Ramos (cell line): ENCODE data around the gene MPDZ.

ENCODE experiments used
- in situ Hi-C: fragments of 300-500 bp; cut with MboI; formaldehyde crosslinking; loops from one replicate; pipeline ENCODE4 v1.14.3; 2022; ENCODE audit warnings: low sequenced_read_pairs; ENCODE audit not compliant: unreplicated experiment

Gene MPDZ

DNA sequence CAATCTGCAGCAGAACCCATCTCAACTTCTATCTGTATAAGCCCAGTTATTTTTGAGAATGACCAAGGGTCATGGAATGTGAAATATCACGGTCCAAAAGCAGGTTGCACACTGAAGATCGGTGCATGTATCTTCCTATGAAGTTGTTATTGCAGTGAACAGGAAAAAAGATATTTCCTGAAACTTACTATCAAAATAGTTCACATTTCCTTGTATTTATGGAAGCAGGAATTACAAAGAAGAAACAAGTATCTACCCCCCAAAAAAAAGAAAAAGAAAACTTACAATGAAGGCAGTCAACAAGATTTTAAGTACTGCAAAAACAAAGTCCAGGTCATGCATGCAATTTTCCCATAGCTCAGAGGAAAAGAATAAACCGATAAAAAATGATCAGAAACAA is 70.0 kb downstream of the MPDZ start:
- in situ Hi-C loops: no loop called here

DNA sequence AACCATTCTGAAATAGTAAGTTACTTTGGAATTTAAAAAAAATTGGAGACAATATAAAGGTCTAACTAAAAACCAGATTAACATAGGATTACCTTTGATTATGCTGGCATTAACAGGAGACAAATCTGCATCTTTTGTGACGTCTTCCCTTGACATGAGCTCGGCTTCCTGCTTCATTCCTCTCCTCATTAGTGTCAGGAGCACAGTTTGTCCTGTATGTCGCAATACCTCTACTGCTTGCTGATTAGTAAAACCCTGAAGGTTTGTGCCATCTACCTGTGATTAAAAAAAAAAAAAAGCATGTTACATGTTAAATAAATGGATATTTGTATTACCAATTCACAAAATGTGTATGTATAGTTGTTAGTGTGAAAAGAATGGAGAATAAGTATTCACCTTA is 73.7 kb downstream of the MPDZ start:
- in situ Hi-C loops: no loop called here

DNA sequence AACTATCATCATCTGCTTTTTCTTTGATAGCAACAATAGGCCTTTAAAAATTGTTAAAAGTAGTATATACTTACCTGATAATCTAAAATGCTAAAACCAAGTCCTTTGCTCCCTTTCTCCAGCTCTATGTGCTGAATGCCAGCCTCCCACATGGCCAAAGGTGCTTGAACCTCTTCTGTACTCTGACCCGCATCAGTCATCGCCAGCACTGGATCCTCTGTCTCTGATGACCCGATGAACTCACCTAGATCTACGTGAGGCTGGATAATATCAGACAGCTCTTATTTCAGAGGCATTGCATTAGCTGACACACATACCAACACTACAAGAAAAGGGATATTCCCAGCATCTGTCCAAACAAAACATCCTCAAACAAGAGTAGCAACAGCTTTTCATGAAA is 89.5 kb downstream of the MPDZ start:
- in situ Hi-C loops: no loop called here

DNA sequence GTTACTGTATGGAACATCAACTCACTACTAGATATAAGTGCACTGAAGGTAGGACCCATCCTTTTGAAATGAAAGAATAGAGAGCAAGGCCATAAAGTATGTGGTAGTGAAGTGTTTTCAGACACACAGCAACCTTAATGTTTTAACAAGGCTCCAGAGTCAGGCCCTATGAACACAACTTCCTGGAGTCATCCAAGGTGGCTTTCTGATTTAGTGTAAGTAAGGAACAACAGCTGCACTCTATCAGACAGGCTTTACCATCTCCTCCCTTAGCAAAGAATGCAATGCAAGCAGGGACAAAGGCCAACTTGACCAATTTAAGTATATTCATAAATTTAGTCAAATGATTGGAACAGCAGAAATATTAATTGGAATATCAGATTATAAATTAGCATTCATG is 90.1 kb downstream of the MPDZ start:
- in situ Hi-C loops: no loop called here

DNA sequence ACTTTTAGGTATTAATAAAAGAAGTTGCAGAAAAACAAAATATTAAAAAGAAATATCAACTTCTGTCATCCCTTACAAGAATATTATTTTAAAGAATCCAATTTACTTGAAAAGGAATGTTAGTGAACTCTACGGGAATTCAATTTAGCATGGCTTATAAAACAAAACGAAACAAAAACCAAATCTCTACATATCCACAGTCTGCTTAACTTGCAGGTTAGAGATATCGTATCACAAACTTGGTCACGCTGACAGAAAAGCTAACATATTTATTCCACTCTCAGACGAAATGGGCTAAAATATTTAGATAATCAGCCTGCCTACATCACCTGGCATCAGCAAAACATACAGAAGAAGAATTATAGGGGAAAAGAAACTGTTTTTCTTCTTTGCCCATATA is 92.7 kb downstream of the MPDZ start:
- in situ Hi-C loops: no loop called here

DNA sequence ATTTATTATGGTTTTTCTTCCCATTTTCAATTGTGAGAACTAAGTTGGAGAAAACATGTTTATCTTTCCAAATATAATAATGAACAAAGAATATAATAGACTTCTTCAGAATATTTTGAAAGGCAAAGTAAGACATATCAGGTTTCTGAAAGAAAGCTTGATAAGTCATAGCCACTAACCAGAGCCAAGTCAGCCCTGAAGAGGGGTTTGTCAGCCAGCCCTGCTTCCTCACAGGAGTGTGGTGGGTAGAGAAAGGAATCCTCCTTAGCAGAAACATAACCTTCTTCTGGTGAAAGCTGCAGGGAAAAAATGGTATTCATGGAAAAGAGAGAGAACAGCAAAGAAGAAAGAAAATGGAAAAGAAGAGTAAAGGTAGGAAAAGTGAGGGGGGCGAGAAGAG is 93.4 kb downstream of the MPDZ start:
- in situ Hi-C loops: no loop called here

DNA sequence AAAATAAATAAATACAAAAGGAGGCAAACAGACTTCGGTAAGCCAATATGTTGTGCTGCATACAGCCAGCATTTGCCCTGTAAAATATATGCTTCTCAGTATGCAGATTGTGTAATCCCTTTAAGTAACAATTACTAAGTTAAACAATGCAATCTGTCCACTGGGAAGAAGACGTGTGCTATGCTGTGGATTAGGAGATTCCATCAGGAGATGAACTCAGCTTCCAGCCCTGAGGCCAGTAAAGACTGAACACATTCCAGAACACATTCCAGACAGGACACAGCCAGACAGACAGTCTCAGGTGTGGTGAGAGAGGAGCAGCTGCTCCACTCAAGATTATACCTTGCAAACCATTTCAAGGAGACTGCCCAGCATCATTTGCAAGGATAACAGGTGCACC is 97.8 kb downstream of the MPDZ start:
- in situ Hi-C loops: no loop called here

DNA sequence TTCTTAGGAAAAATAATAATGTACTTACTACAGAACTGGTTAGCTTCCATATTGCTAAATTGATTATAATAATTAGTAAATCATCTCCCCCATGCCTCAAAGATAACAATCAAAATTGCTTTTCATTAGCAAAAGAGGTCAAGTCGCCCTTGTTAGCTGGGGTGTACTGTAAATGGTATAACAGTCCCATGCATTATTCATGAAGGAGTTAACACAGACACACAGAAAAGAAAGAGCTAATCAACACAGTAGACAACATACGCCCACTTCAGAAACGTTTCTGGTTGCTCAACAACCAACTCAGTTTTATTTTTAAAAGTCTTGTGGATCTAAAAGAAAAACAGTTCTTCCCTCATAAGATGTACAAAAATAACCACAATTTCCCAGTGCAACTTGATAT is 100.2 kb downstream of the MPDZ start:
- in situ Hi-C loops: no loop called here

DNA sequence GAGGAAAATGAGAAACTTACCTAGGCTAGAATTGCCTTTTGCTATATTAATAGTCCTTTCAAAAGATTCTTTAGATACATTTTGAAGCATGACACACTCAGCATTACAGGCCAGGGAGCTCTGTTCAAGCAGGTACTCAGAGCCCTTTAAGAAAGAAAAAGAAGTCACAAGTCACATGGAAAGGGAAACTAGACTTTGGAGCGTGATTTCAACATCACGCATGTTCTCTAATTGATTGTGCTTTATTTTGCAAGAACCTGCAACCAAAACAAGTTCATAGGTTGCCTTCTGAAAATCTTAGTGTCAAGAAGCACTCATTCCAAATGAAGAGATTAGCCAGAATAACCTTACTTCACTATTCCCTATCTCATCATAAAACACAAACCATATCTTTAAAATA is 103.8 kb downstream of the MPDZ start:
- in situ Hi-C loops: no loop called here

DNA sequence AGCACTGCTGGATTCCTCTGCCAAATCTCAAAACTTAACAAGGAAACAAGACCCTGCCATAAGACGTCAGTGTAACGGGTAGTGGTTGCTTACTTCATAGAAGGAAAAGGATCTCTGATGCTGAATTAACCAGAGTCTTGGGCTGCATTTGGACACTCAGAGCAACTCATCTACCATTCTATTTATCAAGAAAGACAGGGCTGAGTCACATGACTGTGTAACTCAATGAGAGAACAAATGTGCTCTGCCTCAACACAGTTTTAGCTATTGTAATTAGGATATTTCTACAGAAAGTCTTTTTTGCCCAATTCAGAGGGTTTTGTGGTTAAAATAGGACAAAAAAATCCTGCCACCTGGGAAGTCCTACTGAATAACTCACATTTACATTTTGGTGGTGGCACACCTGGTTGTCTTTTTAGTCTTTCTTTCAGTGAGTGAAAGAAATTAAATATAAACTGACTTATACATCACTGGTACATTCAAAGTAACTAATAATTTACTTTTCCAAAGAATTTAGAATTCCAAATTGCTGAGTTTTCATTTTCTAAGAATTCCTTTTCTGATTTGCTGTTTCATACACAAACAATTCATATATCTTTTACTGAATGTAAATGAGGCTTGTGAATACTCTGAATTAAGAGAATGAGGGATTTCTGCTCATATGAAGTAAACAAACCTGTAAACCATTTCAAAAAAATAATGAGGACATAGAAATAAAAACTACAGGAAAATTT is 104.4 kb downstream of the MPDZ start:
- in situ Hi-C loops: no loop called here

DNA sequence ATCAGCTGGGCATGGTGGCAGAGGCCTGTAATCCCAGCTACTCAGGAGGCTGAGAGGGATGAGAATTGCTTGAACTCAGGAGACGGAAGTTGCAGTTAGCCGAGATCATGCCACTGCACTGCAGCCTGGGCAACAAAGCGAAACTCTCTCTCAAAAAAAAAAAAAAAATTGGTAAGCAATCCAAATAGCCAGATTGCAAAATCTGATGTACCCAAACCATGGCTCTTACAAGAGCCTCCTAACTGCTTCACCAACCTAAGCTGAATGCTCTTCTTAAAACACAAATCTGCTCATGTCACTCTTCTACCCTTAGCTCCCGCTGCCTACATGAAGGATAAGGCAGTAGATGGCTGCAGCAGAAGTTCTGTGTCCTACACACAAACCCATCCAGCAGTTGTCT is 105.9 kb downstream of the MPDZ start:
- in situ Hi-C loops: no loop called here

DNA sequence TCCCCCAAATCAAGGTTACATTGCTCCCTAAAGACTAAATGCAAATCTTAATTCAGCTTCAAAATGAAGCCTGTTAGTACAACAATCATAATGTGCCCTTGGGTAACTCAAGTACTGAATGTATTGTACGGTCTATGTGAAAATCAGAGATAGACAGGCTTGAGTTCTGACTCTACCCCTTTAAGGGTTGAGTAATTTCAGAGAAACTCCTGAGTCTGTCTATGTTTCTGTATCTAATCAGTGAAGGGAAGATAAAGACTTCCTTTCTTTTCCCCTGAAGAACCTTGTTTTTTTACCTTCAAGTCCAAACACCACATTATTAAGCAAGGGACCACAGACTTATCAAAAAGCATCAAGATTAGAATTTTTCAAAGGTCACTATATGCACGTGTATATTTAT is 108.2 kb downstream of the MPDZ start:
- in situ Hi-C loops: no loop called here

DNA sequence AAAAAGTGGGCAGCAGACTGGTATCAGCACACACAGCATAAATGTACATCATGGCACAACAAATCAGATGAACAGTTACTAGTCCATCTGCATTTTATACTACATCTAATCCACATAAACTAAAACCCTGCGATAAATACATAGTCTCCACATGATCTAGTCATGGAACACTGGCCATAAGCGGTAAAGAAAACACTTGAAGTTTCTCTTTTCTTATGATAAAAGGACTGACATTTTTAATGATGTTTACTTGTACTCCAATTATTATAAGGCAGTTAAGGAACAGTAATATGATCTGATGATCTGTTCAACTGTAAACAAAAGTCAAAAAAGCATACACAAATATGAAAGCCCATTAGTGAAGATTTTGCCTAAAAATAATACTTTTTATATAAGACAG is 112.5 kb downstream of the MPDZ start:
- in situ Hi-C loops: no loop called here

DNA sequence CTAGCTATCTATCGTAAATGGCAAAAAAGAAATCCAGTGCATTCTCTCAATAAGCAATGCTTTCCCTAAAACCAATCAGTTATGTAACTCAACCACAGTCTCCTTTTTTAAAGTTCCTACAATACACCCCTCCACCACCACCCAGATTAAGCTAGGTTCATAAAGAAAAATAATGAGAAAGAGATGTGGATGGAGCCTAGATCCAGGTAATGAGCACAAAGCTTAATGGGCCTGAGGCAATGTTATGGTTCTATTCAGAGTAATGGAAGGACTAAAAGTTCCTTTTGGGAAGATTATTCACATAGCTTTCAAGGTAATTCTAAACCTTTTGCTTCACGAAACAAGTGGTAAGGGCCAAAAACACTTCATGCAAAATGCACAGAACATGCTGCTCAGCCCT is 113.5 kb downstream of the MPDZ start:
- in situ Hi-C loops: no loop called here

DNA sequence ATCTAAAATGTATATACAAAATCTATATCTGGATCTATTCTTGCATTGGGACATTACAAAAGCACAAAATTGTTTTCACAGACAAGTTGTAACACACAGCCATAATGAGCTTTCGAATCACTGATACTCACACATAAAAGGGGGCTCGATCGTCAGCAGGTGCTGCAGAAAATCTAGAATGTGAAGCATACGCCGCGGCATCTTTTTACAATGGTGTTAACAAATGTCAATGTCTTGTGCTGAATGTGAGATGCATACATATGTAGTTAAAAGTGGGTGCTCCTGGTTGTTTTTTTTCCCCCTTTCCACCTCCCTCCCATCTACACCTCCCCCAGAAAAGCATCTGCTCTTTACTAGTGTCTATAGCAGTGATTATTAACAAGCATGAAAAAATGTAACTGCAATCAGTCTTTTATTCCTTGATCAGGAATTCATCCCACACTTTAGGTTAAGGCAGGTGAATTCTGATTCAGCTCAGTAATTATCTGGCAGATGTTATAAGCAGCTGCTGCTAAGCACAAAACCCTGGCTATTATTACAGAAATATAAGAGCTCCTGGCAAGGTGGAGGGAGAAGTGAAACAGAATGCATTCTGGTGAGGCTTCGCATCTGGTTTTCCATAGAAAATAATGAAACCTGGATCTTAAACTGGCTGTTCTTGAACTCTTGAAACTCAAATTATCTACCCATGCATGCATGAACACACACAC is 114.1 kb downstream of the MPDZ start:
- in situ Hi-C loops: no loop called here

DNA sequence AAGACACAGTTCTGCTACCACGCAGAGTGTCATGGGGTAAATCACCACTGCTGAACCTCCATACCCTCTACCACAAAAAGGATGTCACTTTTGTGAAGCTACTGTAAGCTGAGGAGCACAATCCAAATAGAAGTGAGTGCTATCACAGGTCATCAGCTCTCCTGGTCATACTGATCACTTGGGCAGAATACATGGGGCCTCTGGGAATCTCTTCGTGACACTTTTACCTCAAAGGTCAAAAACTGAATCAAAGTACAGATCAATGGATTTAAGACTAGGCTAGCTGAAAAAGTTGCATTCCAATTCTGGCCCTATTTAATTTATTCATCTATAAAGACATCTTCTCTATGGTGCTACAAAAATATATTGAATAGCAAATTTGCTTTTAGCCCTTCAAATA is 115.5 kb downstream of the MPDZ start:
- in situ Hi-C loops: no loop called here

DNA sequence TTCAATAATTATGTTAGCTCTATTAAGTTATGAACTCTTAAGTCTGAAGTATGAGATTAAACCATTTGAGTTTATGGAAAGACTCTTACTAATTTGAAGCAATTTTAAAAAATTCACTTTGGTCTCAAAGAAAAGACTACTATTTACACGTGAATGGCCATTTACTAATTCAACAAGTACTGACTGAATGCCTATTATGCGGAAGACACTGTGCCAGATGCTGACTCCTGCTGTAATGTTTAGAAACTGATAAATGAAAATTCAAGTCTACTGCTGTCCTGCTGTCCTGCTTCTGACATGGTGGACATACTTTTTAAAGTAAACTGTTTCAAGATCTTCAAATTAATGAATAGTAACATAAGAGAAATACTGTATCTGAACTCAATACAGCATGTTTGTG is 116.2 kb downstream of the MPDZ start:
- in situ Hi-C loops: no loop called here

DNA sequence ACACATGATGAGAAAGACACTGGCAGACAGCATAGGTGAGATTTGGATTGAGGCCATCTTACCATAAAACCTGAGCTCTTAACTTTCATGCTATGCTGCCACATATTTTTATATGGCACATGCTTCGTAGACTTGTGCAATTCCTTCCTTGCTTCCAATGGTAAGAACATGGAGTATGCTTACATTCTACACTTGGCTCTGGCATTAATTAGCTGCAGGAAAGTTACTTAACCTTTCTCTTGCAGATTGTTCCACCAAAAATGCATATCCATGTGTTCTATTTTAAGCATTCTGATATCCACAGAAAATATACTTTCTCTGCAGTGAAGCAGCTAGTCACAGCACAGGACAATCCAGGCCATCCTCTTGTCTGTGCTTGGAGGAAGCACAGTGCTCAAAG is 119.4 kb downstream of the MPDZ start:
- in situ Hi-C loops: no loop called here

DNA sequence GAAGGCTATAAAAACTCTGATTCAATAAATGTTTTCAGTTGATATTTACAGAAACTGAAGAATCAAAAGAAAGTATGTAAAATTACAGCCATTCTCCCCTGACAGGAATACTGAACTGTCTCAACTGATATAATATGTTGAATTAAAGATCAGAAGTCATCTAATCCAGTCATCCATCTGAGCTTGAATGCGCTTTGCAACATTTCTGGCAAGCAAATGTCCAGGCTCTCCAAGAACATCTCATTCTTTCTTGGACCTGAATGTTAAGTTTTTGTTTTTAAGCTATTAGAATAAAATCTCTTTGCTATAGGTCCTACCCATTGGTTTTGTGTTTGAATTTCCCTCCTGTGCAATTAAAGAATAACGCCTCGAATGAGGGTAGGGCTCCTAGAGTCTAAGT is 120.5 kb downstream of the MPDZ start:
- in situ Hi-C loops: no loop called here

DNA sequence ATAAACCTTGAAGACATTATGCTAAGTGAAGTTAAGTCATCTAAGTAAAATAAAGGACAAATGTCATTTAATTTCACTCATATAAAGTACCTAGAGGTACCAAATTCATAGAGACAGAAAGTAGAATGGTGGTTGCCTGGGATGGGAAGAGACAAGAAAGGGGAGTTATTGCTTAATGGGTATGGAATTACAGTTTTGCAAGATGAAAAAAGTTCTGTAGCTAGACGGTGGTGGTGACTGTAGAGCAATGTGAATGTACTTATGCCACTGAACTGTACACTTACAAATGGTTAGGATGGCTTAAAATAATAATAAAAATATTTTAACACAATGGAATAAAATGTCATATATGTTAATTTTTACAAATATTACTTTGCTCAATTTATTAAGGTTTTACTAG is 128.0 kb downstream of the MPDZ start:
- in situ Hi-C loops: no loop called here

DNA sequence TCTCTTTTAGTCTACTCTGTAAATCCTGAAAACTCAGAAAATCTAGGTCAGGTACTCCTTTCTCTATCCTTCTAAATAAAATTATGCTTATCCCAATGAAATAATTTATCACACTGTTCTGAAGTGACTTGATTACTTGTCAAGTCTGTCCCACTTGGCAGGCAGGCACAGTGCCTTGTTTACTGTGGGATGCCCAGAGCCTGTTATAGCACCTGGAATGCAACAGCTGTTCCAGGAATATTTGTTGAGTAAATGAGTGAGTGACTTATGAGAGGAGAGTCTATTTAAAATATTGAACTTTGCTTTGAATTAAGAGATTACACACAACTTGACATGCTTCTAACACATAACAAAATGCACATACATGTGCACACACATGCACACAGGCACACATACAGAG is 130.0 kb downstream of the MPDZ start:
- in situ Hi-C loops: no loop called here

DNA sequence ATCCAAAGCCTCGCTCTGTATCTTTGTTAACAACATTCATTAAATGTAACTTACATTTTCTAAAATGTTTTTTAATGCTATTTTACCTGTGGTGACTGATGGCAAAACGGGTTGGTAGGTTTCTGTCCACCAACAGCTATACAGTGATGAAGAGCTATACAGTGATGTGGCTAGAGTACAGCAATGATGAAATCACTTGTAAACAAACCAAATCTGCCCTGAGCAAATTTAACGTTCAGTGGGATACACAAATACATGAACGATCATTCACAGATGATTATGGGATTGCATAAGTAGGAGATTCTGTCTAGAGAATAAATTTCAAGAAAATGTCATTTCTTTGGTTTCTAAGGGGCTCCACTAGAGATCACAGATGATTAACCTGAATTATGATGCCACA is 132.7 kb downstream of the MPDZ start:
- in situ Hi-C loops: no loop called here
